AG08396 (cell line): ENCODE data around the gene MPHOSPH10.
"Not testable (repeated sequence)": the region's sequence is repeated elsewhere in the genome, so short reads cannot be mapped to it uniquely, and the experiment has no call there.

ENCODE experiments used
- DNase-seq: peaks from one replicate; pipeline ENCODE4 v3.0.0; 2012; ENCODE audit warnings: low spot score, mixed read lengths

The MPHOSPH10 gene

GRCh38 chr2:71173096-71173495 lies 42.7 kb downstream of the MPHOSPH10 start:
- DNase-seq, result no peak

GRCh38 chr2:71174207-71174606 lies 43.8 kb downstream of the MPHOSPH10 start:
- DNase-seq, result no peak

GRCh38 chr2:71178836-71179235 lies 48.4 kb downstream of the MPHOSPH10 start:
- DNase-seq, result not testable (repeated sequence)

GRCh38 chr2:71181316-71181715 lies 50.9 kb downstream of the MPHOSPH10 start:
- DNase-seq, result no peak

- DNase-seq, result not testable (repeated sequence)
Measured at GRCh38 chr2:71183306-71184115, 53.1 kb downstream of the MPHOSPH10 start.

DNA sequence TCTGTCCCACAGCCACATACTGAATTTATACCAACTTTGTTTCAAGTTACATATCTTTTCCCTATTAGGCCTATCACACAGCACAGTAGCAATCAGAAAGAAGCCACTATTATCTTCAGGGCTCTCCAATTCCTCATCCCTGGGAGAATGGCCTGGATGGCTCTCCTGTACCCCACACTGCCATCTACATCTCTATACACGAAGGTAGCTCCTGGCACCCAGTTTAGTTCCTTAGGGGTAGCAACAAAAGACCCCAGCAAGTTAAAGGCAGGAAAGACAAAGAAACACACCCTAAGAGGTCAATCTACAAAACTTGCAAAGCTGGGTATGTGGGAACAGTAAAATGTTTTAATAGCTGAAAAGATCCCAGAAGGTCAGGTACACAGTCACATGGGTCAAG lies 56.5 kb downstream of the MPHOSPH10 start:
- no peak for DNase-seq

- no peak for DNase-seq
Measured at GRCh38 chr2:71187589-71187988, 57.2 kb downstream of the MPHOSPH10 start.

DNA sequence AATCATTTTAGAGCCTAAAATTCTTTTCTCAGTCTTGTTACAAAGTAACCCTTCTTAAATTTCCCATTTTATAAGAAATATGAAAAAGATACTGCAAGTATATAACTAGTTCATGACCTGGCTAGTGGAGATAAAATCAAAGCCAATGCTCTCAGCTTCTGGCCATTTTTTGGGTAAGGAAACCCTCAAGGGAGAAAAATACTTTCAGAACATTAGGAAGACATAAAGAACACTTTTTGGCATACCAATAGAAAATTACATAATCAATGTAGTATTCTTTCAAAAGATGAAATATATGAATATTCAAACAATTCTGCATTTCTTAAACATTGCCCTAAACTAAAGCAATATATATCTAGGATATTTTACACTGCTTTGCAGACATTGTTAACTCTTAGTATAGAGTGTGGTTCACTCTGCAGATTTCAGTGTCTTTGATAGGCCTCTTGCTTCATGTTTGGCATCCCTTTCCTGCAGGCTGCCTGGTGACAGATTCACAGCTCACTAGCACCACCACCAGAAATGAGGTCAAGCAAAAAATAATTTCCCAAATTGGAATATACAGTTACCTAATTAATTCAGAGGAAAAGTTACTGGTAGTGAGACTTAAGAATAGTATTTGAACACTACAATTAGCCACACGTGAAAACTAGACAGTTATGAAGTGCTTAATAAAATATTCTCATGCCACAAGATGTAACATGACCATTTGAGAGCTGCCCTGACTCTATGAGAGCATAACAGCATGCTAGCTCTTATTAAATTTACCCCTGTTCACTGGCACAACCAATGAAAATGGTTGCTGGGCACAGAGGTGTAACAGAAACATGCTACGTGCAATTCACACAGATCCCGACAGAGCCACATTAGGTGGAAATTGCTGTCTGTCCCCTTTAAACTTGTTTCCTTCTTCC lies 60.5 kb downstream of the MPHOSPH10 start:
- peak; percentile 11 for DNase-seq

DNA sequence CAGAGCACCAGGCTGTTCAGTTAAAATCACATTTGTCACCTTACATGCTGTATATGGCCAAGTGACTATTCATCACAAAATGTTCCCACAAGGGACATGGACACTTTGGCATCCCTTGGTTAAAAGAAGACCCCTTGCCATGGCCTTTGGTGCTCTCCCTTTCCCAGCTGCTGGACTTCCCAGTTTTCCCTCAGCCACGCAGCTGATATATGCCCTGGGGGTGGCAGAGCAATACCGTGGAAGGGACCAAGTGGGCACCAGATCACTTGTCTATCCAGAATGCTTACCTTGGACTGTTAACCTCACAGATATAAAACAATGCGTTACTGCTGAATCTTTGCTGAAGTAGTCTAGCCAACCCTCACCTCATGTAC lies 61.1 kb downstream of the MPHOSPH10 start:
- no peak for DNase-seq
